ENCODE data around the gene FAM209A.

DNA sequence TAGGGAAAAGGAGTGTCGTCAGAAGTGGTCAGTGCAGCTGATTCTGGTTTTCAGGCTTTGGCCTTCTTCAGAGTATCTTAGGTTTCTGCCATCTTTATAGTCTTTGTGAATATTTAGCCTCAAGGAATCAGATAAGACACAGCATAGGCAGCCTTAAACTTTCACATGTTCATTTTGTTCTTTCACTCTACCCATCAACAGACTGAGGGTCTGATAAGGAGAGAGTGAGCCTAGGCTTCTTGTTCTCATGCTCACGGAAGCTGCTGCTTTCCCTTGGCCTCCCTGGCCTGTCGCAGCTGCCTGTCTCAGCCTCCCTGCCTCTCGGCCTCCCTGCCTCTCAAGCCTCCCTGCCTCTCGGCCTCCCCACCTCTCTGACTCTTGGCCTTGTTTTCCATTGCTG lies 36.0 kb upstream of the FAM209A start:
- TF ChIP-seq, protein P1, sequence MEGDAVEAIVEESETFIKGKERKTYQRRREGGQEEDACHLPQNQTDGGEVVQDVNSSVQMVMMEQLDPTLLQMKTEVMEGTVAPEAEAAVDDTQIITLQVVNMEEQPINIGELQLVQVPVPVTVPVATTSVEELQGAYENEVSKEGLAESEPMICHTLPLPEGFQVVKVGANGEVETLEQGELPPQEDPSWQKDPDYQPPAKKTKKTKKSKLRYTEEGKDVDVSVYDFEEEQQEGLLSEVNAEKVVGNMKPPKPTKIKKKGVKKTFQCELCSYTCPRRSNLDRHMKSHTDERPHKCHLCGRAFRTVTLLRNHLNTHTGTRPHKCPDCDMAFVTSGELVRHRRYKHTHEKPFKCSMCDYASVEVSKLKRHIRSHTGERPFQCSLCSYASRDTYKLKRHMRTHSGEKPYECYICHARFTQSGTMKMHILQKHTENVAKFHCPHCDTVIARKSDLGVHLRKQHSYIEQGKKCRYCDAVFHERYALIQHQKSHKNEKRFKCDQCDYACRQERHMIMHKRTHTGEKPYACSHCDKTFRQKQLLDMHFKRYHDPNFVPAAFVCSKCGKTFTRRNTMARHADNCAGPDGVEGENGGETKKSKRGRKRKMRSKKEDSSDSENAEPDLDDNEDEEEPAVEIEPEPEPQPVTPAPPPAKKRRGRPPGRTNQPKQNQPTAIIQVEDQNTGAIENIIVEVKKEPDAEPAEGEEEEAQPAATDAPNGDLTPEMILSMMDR (conservative IDR thresholded peaks at IDR 0.05 in 1 of 2, IDR thresholded peaks at IDR 0.05 in 1 of 2; ENCODE audit: extremely low read depth in 1 of 2, insufficient read depth in 1 of 2, low read depth in 1 of 2, low read length in 2 of 2), result no peak
- TF ChIP-seq EZH2 (IDR thresholded peaks at IDR 0.05; ENCODE audit: borderline replicate concordance, low read length), result no peak
